Activated CD8-positive, alpha-beta T cell treated with anti-CD3 and anti-CD28 coated beads, Interleukin-2, amount 10 ng/mL, durations not matched to agents 7 days and 5 days (primary cell): ENCODE measurements around the gene MAGI3. TPM values are rescaled to one million over a fixed set of nuclear protein-coding genes. Genes with fewer than 3 reads are reported as not detected.
"Not testable (repeated sequence)": the region's sequence is repeated elsewhere in the genome, so short reads cannot be mapped to it uniquely, and the experiment has no call there.

ENCODE experiments used
- ATAC-seq: fragments of 150-1000 bp; cut with Tn5 transposase; one replicate; pipeline ENCODE4 v1.10.0; 2021; ENCODE audit warnings: moderate library complexity
- CTCF ChIA-PET: fragments of 350-600 bp; sonication (Branson Sonifier 250); formaldehyde crosslinking; loops from one replicate; lab custom pipeline; 2021; ENCODE audit warnings: antibody characterized with exemption; lab: Charles Lee
- POLR2A ChIA-PET: fragments of 350-600 bp; sonication (Branson Sonifier 250); formaldehyde crosslinking; loops from one replicate; lab custom pipeline; 2021; ENCODE audit warnings: antibody characterized with exemption; lab: Charles Lee
- DNase-seq: peaks from one replicate; pipeline ENCODE4 v3.0.0-alpha.2; 2020
- H3K27ac Mint-ChIP-seq: one replicate; pipeline ENCODE4 v1.8.0; 2021; ENCODE audit warnings: mild to moderate bottlenecking, mixed read lengths
- H3K27me3 Mint-ChIP-seq: one replicate; pipeline ENCODE4 v1.8.0; 2021; ENCODE audit warnings: low read depth, mixed read lengths
- H3K36me3 Mint-ChIP-seq: one replicate; pipeline ENCODE4 v1.8.0; 2021; ENCODE audit warnings: low read depth, mixed read lengths
- H3K4me1 Mint-ChIP-seq: one replicate; pipeline ENCODE4 v1.8.0; 2021; ENCODE audit warnings: low read depth, mixed read lengths
- H3K4me3 Mint-ChIP-seq: one replicate; pipeline ENCODE4 v1.8.0; 2021; ENCODE audit warnings: mild to moderate bottlenecking, mixed read lengths
- H3K9me3 Mint-ChIP-seq: one replicate; pipeline ENCODE4 v1.8.0; 2022; ENCODE audit warnings: mixed read lengths; ENCODE audit not compliant: insufficient read depth
- total RNA-seq, 2 experiments: library from RNA; stranded (reverse); gene quantifications; one replicate each; pipeline ENCODE4 v1.2.3, GENCODE V29; 2021

Gene MAGI3
- total RNA-seq, 2 experiments from 2014 or later: 6.2 to 6.4 TPM

DNA sequence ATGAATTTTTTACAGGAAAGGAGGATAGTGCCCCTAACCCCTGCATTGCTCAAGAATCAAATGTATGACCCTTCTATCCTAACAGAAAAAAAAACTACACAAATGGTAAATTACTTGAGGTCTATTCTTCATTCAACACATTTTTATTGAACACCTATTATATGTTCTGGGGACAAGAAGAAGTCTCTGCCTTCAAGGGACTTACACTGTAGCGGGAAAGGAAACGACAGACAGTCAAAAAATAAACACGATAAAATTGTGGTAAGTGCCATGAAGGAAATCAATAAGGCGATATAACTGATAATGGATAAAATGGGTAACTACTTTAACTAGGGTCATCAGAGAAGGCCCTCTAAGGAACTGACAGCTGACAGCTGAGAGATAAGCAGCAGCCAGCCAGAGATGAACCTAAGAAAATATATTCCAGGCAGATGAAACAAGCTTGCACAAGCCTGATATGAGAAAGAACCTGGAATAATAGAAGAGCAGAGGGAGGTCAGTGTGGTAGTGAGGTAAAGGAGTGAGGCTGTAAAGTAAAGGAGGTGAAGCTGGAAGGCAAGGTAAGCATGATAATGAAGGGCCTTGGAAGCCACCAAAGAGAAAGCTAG is 302.6 kb downstream of the MAGI3 start:
- Mint-ChIP-seq H3K4me3 (no peak overlapping the region), H3K27me3 (no peaks in the 10 kb centered on the region), H3K27ac (no peak overlapping the region), H3K9me3 (peaks cover 22% of the 10 kb centered on the region), H3K4me1 (no peaks in the 10 kb centered on the region), H3K36me3 (peaks cover 48% of the 10 kb centered on the region)
- DNase-seq (no peak), ATAC-seq (no peak)
- ChIA-PET POLR2A (interaction anchor here (0.6 kb wide), 1 partner anchor 15 kb away, joined by 3 read pairs; no protein-coding TSS in a partner anchor), CTCF (no interaction called here)

DNA sequence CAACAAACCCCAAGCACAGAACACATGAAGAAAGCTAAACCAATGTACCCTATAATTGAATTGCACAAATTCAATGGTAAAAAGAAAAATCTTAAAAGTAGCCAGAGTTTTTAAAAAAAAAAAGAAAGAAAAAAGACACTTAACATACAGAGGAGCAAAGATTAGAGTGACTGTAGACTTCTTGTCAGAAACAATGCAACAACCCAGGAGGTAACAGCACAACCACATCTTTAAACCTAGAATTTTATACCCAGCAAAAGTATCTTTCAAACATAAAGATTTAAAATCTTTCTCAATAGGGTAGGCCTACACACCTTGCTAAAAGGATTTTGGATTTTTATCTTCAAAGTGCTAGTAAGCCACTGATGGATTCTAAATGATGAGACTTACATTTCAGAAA is 304.6 kb downstream of the MAGI3 start:
- H3K4me1 Mint-ChIP-seq: no peaks in the 10 kb centered on the region
- ChIA-PET POLR2A (no interaction called here), CTCF (no interaction called here)
- no peak for ATAC-seq
- no peaks in the 10 kb centered on the region for H3K27me3 Mint-ChIP-seq
- peaks cover 56% of the 10 kb centered on the region for H3K36me3 Mint-ChIP-seq
- H3K4me3 Mint-ChIP-seq: no peak overlapping the region
- peaks cover 22% of the 10 kb centered on the region for H3K9me3 Mint-ChIP-seq
- DNase-seq: no peak
- H3K27ac Mint-ChIP-seq: no peak overlapping the region

DNA sequence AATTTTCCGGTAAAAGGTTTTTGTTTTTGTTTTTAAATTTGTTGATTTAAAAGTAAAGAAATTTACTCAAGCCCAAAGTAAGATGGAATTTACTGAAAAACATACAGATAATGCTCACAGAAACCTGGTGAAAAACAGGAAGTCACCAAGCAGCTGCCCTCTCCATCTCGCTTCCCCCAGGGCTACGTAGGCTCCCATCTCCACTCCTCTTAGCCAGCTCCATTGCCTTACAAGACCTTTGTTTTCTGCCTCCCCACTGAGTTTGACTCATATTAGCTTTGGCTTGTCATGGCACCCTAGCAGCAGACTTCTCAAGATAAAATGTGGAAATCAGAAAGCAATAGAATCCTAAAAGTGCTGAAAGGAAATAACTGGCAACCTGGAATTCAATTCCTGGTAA is 311.1 kb downstream of the MAGI3 start:
- Mint-ChIP-seq H3K27ac (no peak overlapping the region), H3K4me3 (no peak overlapping the region)

GRCh38 chr1:113714606-113715269 is 324.4 kb downstream of the MAGI3 start:
- H3K9me3 Mint-ChIP-seq: peaks cover 14% of the 10 kb centered on the region

More for the DNA sequence above, 311.1 kb downstream of the MAGI3 start:
- peaks cover 4% of the 10 kb centered on the region for H3K4me1 Mint-ChIP-seq
- DNase-seq (no peak), ATAC-seq (no peak)
- ChIA-PET POLR2A (no interaction called here), CTCF (no interaction called here)
- peaks cover 46% of the 10 kb centered on the region for H3K36me3 Mint-ChIP-seq
- H3K9me3 Mint-ChIP-seq: peaks cover 3% of the 10 kb centered on the region
- H3K27me3 Mint-ChIP-seq: no peaks in the 10 kb centered on the region

DNA sequence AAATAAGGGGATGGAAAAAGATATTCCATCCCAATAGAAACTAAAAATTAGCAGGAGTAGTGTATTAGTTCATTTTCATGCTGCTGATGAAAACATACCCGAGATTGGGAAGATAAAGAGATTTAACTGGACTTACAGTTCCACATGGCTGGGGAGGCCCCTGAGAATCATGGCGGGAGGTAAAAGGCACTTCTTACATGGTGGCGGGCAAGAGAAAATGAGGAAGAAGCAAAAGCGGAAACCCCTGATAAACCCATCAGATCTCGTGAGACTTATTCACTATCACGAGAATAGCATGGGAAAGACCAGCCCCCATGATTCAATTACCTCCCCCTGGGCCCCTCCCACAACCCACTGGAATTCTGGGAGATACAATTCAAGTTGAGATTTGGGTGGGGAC is 327.2 kb downstream of the MAGI3 start:
- DNase-seq, CTCF ChIA-PET, H3K27me3 Mint-ChIP-seq, POLR2A ChIA-PET, ATAC-seq, H3K27ac Mint-ChIP-seq, H3K4me1 Mint-ChIP-seq, H3K4me3 Mint-ChIP-seq: not testable (repeated sequence)
- H3K9me3 Mint-ChIP-seq: peaks cover 14% of the 10 kb centered on the region
- peaks cover 69% of the 10 kb centered on the region for H3K36me3 Mint-ChIP-seq

More at GRCh38 chr1:113714606-113715269, 324.4 kb downstream of the MAGI3 start:
- Mint-ChIP-seq H3K4me1 (peaks cover 3% of the 10 kb centered on the region), H3K4me3 (no peak overlapping the region), H3K27ac (no peak overlapping the region), H3K27me3 (no peaks in the 10 kb centered on the region), H3K36me3 (peaks cover 63% of the 10 kb centered on the region)
- DNase-seq (no peak), ATAC-seq (no peak)
- CTCF ChIA-PET: interaction anchor here (1.2 kb wide), 1 partner anchor 20 kb away, joined by 3 read pairs; no protein-coding TSS in a partner anchor
- POLR2A ChIA-PET: no interaction called here

DNA sequence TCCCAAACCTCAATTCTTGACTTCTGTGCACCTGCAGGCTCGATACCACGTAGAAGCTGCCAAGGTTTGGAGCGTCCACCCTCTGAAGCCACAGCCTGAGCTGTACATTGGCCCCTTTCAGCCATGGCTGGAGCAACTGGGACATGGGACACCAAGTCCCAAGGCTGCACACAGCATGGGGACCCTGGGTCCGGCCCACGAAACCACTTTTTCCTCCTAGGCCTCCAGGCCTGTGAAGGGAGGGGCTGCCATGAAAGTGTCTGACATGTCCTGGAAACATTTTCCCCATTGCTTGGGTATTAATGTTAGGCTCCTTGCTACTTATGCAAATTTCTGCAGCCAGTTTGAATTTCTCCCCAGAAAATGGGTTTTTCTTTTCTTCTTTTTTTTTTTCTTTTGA is 328.3 kb downstream of the MAGI3 start:
- ATAC-seq, POLR2A ChIA-PET, H3K4me1 Mint-ChIP-seq, CTCF ChIA-PET, H3K4me3 Mint-ChIP-seq, DNase-seq, H3K27ac Mint-ChIP-seq, H3K27me3 Mint-ChIP-seq: not testable (repeated sequence)
- peaks cover 14% of the 10 kb centered on the region for H3K9me3 Mint-ChIP-seq
- H3K36me3 Mint-ChIP-seq: peaks cover 73% of the 10 kb centered on the region

GRCh38 chr1:113721010-113721409 is 330.7 kb downstream of the MAGI3 start:
- peaks cover 71% of the 10 kb centered on the region for H3K36me3 Mint-ChIP-seq
- H3K27ac Mint-ChIP-seq: no peak overlapping the region
- H3K4me1 Mint-ChIP-seq: no peaks in the 10 kb centered on the region
- CTCF ChIA-PET: interaction anchor here (0.7 kb wide), 1 partner anchor 1866 kb away, joined by 3 read pairs; no protein-coding TSS in a partner anchor
- DNase-seq: no peak
- POLR2A ChIA-PET: interaction anchor here (0.6 kb wide), 1 partner anchor 791 kb away, joined by 3 read pairs; no protein-coding TSS in a partner anchor
- ATAC-seq: no peak
- peaks cover 14% of the 10 kb centered on the region for H3K9me3 Mint-ChIP-seq
- H3K4me3 Mint-ChIP-seq: no peak overlapping the region
- H3K27me3 Mint-ChIP-seq: no peaks in the 10 kb centered on the region

DNA sequence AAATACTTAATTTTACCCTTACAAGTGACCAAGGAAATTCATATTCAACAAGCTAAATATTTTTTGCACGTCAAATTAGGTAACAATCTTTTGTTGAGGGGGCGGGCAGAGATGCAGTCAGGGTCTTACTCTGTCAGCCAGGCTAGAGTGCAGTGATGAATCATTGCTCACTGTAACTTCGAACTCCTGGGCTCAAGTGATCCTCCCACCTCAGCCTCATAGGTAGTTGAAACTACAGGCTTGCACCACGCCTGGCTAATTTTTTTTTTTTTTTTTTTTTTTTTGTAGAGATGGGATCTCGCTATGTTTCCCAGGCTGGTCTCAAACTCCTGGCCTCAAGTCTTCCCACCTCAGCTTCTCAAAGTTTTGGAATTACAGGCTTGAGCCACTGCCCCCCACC is 342.5 kb downstream of the MAGI3 start:
- peaks cover 48% of the 10 kb centered on the region for H3K36me3 Mint-ChIP-seq
- no peaks in the 10 kb centered on the region for H3K27me3 Mint-ChIP-seq
- H3K27ac Mint-ChIP-seq: no peak overlapping the region
- ChIA-PET CTCF (no interaction called here), POLR2A (no interaction called here)
- ATAC-seq: no peak
- H3K9me3 Mint-ChIP-seq: no peaks in the 10 kb centered on the region
- H3K4me3 Mint-ChIP-seq: no peak overlapping the region
- H3K4me1 Mint-ChIP-seq: peaks cover 12% of the 10 kb centered on the region
- no peak for DNase-seq

- no peaks in the 10 kb centered on the region for H3K27me3 Mint-ChIP-seq
- CTCF ChIA-PET: interaction anchor here (1.0 kb wide), 1 partner anchor 20 kb away, joined by 3 read pairs; no protein-coding TSS in a partner anchor
- ATAC-seq: no peak
- H3K4me3 Mint-ChIP-seq: no peak overlapping the region
- peak overlapping the region; percentile 15 for H3K27ac Mint-ChIP-seq
- POLR2A ChIA-PET: interaction anchor here (0.5 to 0.7 kb wide), 2 partner anchors 24 to 243 kb away, joined by 3 to 4 read pairs; no protein-coding TSS in a partner anchor
- H3K36me3 Mint-ChIP-seq: peaks cover 41% of the 10 kb centered on the region
- no peaks in the 10 kb centered on the region for H3K9me3 Mint-ChIP-seq
- no peak for DNase-seq
- peaks cover 12% of the 10 kb centered on the region for H3K4me1 Mint-ChIP-seq
Observed at GRCh38 chr1:113734357-113735055, 344.2 kb downstream of the MAGI3 start.
